Pancreas (tissue), 10 donors: ENCODE measurements around the gene NLGN1. TPM values are rescaled to one million over a fixed set of nuclear protein-coding genes. Genes with fewer than 3 reads are reported as not detected.

ENCODE experiments used
- ATAC-seq, 4 donors: fragments of 200-7000 bp; cut with Tn5 transposase; one replicate each; pipeline versions ENCODE4 v1.8.0 to v1.9.1; 2020; ENCODE audit warnings: mild to moderate bottlenecking in 4 of 4, moderate library complexity in 4 of 4
- DNase-seq, 6 donors: peaks; one replicate each; pipeline ENCODE4 v3.0.0-alpha.2; 2020
- FAIRE-seq: peaks from 2 replicates; lab custom pipeline; 2012; peaks lifted over from hg19 to GRCh38; lab: Jason Lieb, UNC
- H3K27ac ChIP-seq, 4 donors: fragments of 200-600 bp; sonication (generic); 1 replicate in 3 of 4; 2 replicates in 1 of 4; pipeline versions ENCODE4 v1.5.0 to v1.8.0; 2020
- H3K27me3 ChIP-seq, 4 donors: fragments of 200-600 bp; one replicate each; pipeline ENCODE4 v1.8.0; 2021
- H3K36me3 ChIP-seq, 3 donors: fragments of 200-600 bp; sonication (generic) in 1 of 3; one replicate each; pipeline versions ENCODE4 v1.5.0 to v1.8.0; 2020 to 2021
- H3K4me1 ChIP-seq, 3 donors: fragments of 200-600 bp; one replicate each; pipeline ENCODE4 v1.8.0; 2021
- H3K4me3 ChIP-seq, 4 donors: fragments of 200-600 bp; sonication (generic) in 2 of 4; one replicate each; pipeline versions ENCODE4 v1.5.0 to v1.8.0; 2020 to 2021
- H3K9me3 ChIP-seq, 4 donors: fragments of 200-600 bp; one replicate each; pipeline ENCODE4 v1.8.0; 2021
- WGBS, 2 donors: extraction: QIAGEN DNeasy Blood & Tissue Kit; methylation state at CpG; one replicate each; pipeline ENCODE4 v1.1.7; 2013; 5-methylcytosine and 5-hydroxymethylcytosine counted together
- intact Hi-C, 3 donors: fragments of 100-400 bp; cut with DNase I; formaldehyde crosslinking; loops; one replicate each; pipeline versions ENCODE4 v1.11.1 to v1.14.2; 2022
- polyA plus RNA-seq, 2 donors: library from polyadenylated mRNA; stranded (reverse); fragments of 200-250 nt; gene quantifications; one replicate each; pipeline ENCODE4 v1.2.3, GENCODE V29; 2013
- total RNA-seq, 6 donors: library from RNA; stranded (reverse); fragmentation: NEBNext Ultra II Directional in 4 of 6; extraction: Animal tissue kit (Norgen Biotek cat#: 25700) in 4 of 6; gene quantifications; one replicate each; pipeline versions ENCODE4 v1.2.1 to v1.2.4, GENCODE V29; 2021 to 2023
- TF ChIP-seq, protein P1 (sequence below), 4 donors: fragments of 200-600 bp; sonication (generic) in 3 of 4; IDR thresholded peaks; one replicate each; pipeline versions ENCODE4 v1.5.0 to v1.8.0; 2021; ENCODE audit warnings: antibody characterized with exemption in 4 of 4
- donor health status: healthy with polysubstance abuse.
- donor health status: DM: no; HTN: no; CAD: no; lungs with moderate emphysema.
- donor health status: DM: no; HTN: no; CAD: no.
- donor health status: control.
- donor health status: control.
- donor health status: Bipolar disorder and iron deficiency.
- donor health status: DM: yes; HTN: yes; CAD: no.
- donor health status: DM: no; HTN: no; CAD: no.
- donor health status: DM: no; HTN: no; CAD: no.
- donor health status: DM: yes; HTN: yes; CAD: no.

Gene NLGN1
- total and polyA plus RNA-seq, 8 donors = 0.49 to 2.3 (median 0.84) TPM

DNA sequence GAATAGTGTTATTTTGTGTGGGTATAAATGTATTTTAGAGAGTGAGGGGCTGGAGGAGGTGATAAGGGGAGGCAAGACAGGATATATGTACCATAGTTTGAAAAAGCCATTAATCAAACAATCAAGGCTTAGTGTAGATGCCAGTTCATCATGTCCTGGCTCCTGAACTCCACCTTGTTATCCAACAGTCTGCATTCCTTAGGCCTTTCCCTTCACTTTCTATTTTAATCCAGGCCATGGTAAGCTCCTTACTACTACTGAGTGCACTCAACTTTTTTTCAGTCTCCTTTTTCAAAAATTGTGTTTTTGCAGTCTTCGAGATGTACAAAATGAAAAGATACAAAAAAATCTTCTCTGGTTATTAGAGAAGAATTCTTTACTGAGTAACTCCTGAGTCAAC, 761.1 kb downstream of the NLGN1 start:
- FAIRE-seq (no peak), ATAC-seq (no peak), DNase-seq (no peak)
- 58 to 66% methylated on average over 1 of the region's 1 CpG for WGBS, 2 donors
- intact Hi-C loops = no loop called here
- no peaks in the 10 kb centered on the region for H3K9me3 ChIP-seq
- no peaks in the 10 kb centered on the region for H3K27me3 ChIP-seq
- no peaks in the 10 kb centered on the region for H3K36me3 ChIP-seq
- H3K27ac ChIP-seq = no peak overlapping the region
- no peaks in the 10 kb centered on the region for H3K4me1 ChIP-seq
- H3K4me3 ChIP-seq = no peak overlapping the region
- TF ChIP-seq, protein P1, sequence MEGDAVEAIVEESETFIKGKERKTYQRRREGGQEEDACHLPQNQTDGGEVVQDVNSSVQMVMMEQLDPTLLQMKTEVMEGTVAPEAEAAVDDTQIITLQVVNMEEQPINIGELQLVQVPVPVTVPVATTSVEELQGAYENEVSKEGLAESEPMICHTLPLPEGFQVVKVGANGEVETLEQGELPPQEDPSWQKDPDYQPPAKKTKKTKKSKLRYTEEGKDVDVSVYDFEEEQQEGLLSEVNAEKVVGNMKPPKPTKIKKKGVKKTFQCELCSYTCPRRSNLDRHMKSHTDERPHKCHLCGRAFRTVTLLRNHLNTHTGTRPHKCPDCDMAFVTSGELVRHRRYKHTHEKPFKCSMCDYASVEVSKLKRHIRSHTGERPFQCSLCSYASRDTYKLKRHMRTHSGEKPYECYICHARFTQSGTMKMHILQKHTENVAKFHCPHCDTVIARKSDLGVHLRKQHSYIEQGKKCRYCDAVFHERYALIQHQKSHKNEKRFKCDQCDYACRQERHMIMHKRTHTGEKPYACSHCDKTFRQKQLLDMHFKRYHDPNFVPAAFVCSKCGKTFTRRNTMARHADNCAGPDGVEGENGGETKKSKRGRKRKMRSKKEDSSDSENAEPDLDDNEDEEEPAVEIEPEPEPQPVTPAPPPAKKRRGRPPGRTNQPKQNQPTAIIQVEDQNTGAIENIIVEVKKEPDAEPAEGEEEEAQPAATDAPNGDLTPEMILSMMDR (IDR thresholded peaks at IDR 0.05) = no peak

DNA sequence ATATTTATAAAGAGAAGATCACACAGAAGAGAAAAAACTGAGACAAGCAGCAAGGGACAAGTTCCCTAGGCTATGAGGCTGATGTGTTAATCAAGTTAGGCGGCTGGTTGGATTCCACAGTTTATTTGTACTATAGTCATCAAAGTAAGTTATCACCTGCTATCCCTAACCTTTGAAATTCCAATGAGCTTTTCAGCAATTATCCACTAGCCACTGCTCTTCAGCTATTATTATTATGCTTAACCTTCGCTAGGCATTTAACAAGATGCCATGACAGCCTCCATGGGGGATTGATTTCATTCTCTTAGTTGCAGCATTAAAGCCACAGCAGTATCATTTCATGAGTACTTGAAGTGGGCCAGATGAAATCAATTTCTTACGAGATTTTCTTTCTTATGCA, 762.1 kb downstream of the NLGN1 start:
- intact Hi-C loops = no loop called here

DNA sequence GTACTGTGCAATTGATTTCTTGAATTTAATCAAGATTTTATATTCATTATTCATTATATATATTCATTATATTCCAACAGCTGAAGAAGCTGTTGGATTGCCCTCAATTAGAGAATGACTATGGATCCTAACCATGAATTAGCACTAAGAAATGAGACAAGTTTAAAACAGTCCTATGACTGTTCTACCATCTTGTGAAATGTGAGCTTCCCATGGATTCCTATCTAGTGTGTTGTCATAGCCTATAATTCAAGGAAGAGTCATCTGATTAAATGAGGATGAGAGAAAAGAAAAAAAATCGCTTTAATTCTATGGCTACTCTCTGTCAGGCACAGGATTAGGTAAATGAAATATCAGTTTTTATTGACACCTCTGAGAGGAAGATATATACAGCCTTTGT, 765.0 kb downstream of the NLGN1 start:
- 52 to 66% methylated on average over 1 of the region's 1 CpG for whole genome bisulfite sequencing, 2 donors
- no peak for ATAC-seq
- no peak for DNase-seq
- Histone ChIP-seq H3K4me3 (no peak overlapping the region), H3K27me3 (no peaks in the 10 kb centered on the region), H3K4me1 (no peaks in the 10 kb centered on the region), H3K9me3 (no peaks in the 10 kb centered on the region), H3K27ac (no peak overlapping the region), H3K36me3 (no peaks in the 10 kb centered on the region)
- intact Hi-C loops = no loop called here
- TF ChIP-seq, protein P1 (IDR thresholded peaks at IDR 0.05) = no peak
- FAIRE-seq = no peak

More for the DNA sequence above, 762.1 kb downstream of the NLGN1 start:
- Histone ChIP-seq H3K27ac (no peak overlapping the region), H3K27me3 (no peaks in the 10 kb centered on the region), H3K4me3 (no peak overlapping the region), H3K9me3 (no peaks in the 10 kb centered on the region), H3K36me3 (no peaks in the 10 kb centered on the region), H3K4me1 (no peaks in the 10 kb centered on the region)
- no peak for ATAC-seq
- no peak for DNase-seq
- TF ChIP-seq, protein P1 (IDR thresholded peaks at IDR 0.05) = no peak
- WGBS, 2 donors = 50 to 51% methylated on average over 3 of the region's 3 CpGs
- no peak for FAIRE-seq

DNA sequence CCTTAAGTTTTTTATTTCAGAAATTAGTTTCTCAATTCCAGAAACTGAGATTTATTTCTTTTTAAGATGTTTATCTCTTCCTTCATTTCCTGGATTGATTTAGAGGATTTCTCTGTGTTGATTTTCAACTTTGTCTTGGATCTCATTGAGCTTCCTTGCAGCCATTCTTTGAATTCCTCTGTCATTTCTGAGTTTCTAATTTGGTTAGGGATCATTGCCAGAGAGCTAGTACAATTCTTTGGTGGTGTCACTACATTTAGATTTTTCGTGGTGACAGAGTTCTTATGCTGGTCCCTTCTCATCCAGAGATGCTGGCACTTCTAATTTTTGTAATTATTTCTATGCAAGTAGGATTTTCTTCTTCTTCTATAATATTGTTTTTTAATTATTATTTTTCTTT, 770.5 kb downstream of the NLGN1 start:
- Histone ChIP-seq H3K4me3 (no peak overlapping the region), H3K27ac (no peak overlapping the region), H3K27me3 (no peaks in the 10 kb centered on the region), H3K4me1 (no peaks in the 10 kb centered on the region), H3K9me3 (no peaks in the 10 kb centered on the region), H3K36me3 (no peaks in the 10 kb centered on the region)
- DNase-seq = no peak
- intact Hi-C loops = no loop called here
- TF ChIP-seq, protein P1 (IDR thresholded peaks at IDR 0.05) = no peak
- WGBS, 2 donors = 32 to 55% methylated on average over 1 of the region's 1 CpG
- FAIRE-seq = no peak
- ATAC-seq = no peak

DNA sequence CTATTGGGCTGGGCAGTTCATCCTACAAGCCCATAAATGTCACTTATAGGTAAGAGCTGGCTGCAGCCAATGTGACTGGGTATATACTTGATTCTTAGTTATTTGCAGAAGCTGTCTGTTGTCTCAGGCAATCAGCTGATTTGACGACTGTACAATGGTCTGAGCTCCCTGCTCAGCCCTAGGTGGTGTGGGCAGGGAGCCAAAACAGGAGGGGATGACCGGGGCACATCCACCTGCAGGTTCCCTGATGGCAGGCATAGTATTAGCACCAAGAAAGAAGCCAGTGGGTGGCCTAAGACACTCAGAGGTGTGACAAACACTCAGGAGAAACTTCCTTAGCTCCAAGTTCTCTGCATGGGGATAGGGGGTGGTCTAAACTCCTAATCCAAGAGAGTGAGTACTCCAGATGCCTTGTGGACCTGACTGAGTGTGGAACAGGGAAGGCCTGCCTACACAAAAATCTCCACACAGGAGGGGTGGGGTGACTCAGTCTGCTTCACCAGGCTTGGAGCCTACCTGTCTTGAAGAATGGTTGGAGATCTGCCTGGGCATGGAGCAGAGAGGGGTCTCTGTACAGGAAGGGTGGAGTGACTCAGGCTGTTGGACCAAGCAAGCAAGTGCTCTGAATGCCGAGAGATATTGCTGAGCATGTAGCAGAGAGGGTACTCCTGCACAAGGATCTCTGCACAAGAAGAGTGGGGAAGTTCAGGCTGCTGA, 771.2 kb downstream of the NLGN1 start:
- no peaks in the 10 kb centered on the region for H3K36me3 ChIP-seq
- DNase-seq (peak in 1 of 6 donors; percentile 20), FAIRE-seq (no peak), ATAC-seq (no peak)
- TF ChIP-seq, protein P1 (IDR thresholded peaks at IDR 0.05) = no peak
- H3K27me3 ChIP-seq = no peaks in the 10 kb centered on the region
- 54 to 56% methylated on average over 3 of the region's 3 CpGs for WGBS, 2 donors
- intact Hi-C loops = no loop called here
- no peak overlapping the region for H3K4me3 ChIP-seq
- no peaks in the 10 kb centered on the region for H3K9me3 ChIP-seq
- no peak overlapping the region for H3K27ac ChIP-seq
- no peaks in the 10 kb centered on the region for H3K4me1 ChIP-seq
